Upper lobe of left lung (tissue), 6 donors: ENCODE measurements around the gene APC2. TPM values are rescaled to one million over a fixed set of nuclear protein-coding genes. Genes with fewer than 3 reads are reported as not detected.

ENCODE experiments used
- ATAC-seq, 2 donors: fragments of 200-7000 bp; cut with Tn5 transposase; one replicate each; pipeline ENCODE4 v1.9.1; 2022; ENCODE audit warnings: mild to moderate bottlenecking in 2 of 2, moderate library complexity in 2 of 2; ENCODE audit not compliant: low FRiP score in 2 of 2
- DNase-seq, 2 donors: peaks; one replicate each; pipeline ENCODE4 v3.0.0-alpha.2; 2019 to 2020
- H3K27ac ChIP-seq, 4 donors: fragments of 200-600 bp; sonication (generic); one replicate each; pipeline ENCODE4 v1.5.1; 2016 to 2019
- H3K27me3 ChIP-seq, 4 donors: fragments of 200-600 bp; sonication (generic); one replicate each; pipeline ENCODE4 v1.5.1; 2017 to 2019
- H3K36me3 ChIP-seq, 4 donors: fragments of 200-600 bp; sonication (generic); one replicate each; pipeline ENCODE4 v1.5.1; 2016 to 2019
- H3K4me1 ChIP-seq, 4 donors: fragments of 200-600 bp; sonication (generic); one replicate each; pipeline ENCODE4 v1.5.1; 2018 to 2019
- H3K4me3 ChIP-seq, 4 donors: fragments of 200-600 bp; sonication (generic); one replicate each; pipeline ENCODE4 v1.5.1; 2017 to 2019; ENCODE audit warnings: mild to moderate bottlenecking in 2 of 4, moderate library complexity in 1 of 4
- H3K9me3 ChIP-seq, 4 donors: fragments of 200-600 bp; sonication (generic); one replicate each; pipeline ENCODE4 v1.5.1; 2018 to 2019
- EP300 ChIP-seq, 4 donors: sonication (generic); formaldehyde crosslinking; IDR thresholded peaks; one replicate each; pipeline ENCODE4 v1.5.1; 2017; ENCODE audit warnings: antibody characterized with exemption in 4 of 4, control low read depth in 2 of 4
- POLR2A ChIP-seq, 4 donors: fragments of 450-650 bp; IDR thresholded peaks; one replicate each; pipeline ENCODE4 v1.5.1; 2016 to 2017; ENCODE audit warnings: antibody characterized with exemption in 4 of 4, mild to moderate bottlenecking in 2 of 4
- POLR2AphosphoS5 ChIP-seq, 2 donors: sonication (generic); formaldehyde crosslinking; IDR thresholded peaks; one replicate each; pipeline ENCODE4 v1.5.1; 2017; ENCODE audit warnings: antibody characterized with exemption in 2 of 2
- WGBS, 2 donors: methylation state at CpG; one replicate each; pipeline ENCODE4 v1.1.5; 2017 to 2018; 5-methylcytosine and 5-hydroxymethylcytosine counted together
- total RNA-seq, 6 donors: library from RNA; depleted of rRNA in 4 of 6; stranded (reverse); fragments of >200 nt in 4 of 6; gene quantifications; one replicate each; pipeline versions ENCODE4 v1.1.0 to v1.2.1, GENCODE V29; 2016 to 2021
- TF ChIP-seq, protein P1 (sequence below), 6 experiments: fragments of 450-650 bp in 4 of 6; fragments of 200-600 bp in 2 of 6; sonication (generic) in 2 of 6; IDR thresholded peaks; one replicate each; pipeline ENCODE4 v1.5.1; 2016 to 2019; ENCODE audit warnings: antibody characterized with exemption in 6 of 6
- donor health status: DM: no; HTN: no; CAD: no; lungs with moderate emphysema.
- donor health status: DM: no; HTN: yes; CAD: no; lungs with severe emphysema.

The APC2 gene
- total RNA-seq, 6 donors from 2014 or later, result 0.06 to 1.0 (median 0.11) TPM; not detected in 1

DNA sequence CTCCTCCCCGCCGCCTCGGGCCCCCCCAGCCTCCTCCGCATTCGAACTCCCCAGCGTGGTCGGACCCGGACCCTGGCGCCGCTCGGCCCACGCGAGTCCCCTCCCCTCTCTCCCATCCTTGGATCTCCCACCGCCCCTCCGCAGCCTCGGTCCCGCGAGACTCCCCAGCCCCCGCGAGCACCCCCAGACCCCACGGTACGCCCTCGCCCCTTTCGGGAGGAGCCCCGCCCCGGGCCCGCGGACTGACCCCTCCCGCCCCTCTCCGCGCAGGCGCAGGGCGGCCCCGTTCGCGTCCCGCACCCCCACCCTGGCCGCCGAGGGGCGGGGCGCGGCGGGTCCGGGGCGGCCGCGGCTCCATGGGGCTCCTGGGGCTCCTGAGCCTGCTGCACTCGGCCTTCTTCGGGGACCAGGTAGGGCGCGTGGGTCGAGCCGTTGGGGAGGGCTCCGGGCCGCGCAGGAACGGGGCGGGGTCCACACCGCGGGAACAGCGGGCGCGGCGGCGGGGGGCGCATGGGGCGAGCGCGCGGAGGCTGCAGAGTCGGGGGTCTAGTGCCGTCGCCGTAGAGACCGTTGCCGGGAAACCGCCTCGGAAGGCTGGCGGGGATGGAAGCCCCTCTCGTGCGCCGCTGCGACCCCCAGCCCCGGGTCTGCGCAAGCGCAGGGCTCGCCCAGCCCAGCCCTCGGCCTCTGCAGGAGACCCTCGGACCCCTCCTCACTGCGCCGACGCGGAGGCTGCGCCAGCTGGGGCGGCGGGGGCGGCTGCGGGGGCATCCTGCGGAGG lies 3.8 kb upstream of the APC2 start:
- DNase-seq (peak in 1 of 2 donors; percentile 87), ATAC-seq (peak in 1 of 2 donors; percentile 34)
- Histone ChIP-seq H3K27ac (no peak overlapping the region), H3K4me3 (peak overlapping the region in 3 of 4 donors; percentile 36 to 50 (median 45)), H3K36me3 (peaks cover 7 to 20% (median 15%) of the 10 kb centered on the region in 4 donors), H3K9me3 (no peaks in the 10 kb centered on the region), H3K27me3 (peaks cover 3 to 53% (median 38%) of the 10 kb centered on the region in 4 donors), H3K4me1 (peaks cover 22 to 36% (median 26%) of the 10 kb centered on the region in 4 donors)
- 8% methylated on average over 27 of the region's 99 CpGs; no CpG with 5 or more reads in 1 of the 2 donors for WGBS, 2 donors
- no peak for TF ChIP-seq POLR2A (IDR thresholded peaks at IDR 0.05)
- TF ChIP-seq, protein P1, sequence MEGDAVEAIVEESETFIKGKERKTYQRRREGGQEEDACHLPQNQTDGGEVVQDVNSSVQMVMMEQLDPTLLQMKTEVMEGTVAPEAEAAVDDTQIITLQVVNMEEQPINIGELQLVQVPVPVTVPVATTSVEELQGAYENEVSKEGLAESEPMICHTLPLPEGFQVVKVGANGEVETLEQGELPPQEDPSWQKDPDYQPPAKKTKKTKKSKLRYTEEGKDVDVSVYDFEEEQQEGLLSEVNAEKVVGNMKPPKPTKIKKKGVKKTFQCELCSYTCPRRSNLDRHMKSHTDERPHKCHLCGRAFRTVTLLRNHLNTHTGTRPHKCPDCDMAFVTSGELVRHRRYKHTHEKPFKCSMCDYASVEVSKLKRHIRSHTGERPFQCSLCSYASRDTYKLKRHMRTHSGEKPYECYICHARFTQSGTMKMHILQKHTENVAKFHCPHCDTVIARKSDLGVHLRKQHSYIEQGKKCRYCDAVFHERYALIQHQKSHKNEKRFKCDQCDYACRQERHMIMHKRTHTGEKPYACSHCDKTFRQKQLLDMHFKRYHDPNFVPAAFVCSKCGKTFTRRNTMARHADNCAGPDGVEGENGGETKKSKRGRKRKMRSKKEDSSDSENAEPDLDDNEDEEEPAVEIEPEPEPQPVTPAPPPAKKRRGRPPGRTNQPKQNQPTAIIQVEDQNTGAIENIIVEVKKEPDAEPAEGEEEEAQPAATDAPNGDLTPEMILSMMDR (IDR thresholded peaks at IDR 0.05), result no peak
- TF ChIP-seq POLR2AphosphoS5 (IDR thresholded peaks at IDR 0.05), result no peak
- no peak for TF ChIP-seq EP300 (IDR thresholded peaks at IDR 0.05)

GRCh38 chr19:1446713-1447481 lies 3.0 kb upstream of the APC2 start:
- DNase-seq (peak in 1 of 2 donors; percentile 89), ATAC-seq (no peak)
- TF ChIP-seq, protein P1 (IDR thresholded peaks at IDR 0.05), result no peak
- peak overlapping the region in 1 of 4 donors; percentile 50 for H3K4me3 ChIP-seq
- H3K27ac ChIP-seq, result no peak overlapping the region
- no peaks in the 10 kb centered on the region for H3K9me3 ChIP-seq
- H3K4me1 ChIP-seq, result peaks cover 22 to 36% (median 26%) of the 10 kb centered on the region in 4 donors
- H3K36me3 ChIP-seq, result peaks cover 0 to 12% (median 9%) of the 10 kb centered on the region in 4 donors
- 3 to 10% methylated on average over 14 to 42 of the region's 63 CpGs for WGBS, 2 donors
- peaks cover 3 to 61% (median 42%) of the 10 kb centered on the region in 4 donors for H3K27me3 ChIP-seq

DNA sequence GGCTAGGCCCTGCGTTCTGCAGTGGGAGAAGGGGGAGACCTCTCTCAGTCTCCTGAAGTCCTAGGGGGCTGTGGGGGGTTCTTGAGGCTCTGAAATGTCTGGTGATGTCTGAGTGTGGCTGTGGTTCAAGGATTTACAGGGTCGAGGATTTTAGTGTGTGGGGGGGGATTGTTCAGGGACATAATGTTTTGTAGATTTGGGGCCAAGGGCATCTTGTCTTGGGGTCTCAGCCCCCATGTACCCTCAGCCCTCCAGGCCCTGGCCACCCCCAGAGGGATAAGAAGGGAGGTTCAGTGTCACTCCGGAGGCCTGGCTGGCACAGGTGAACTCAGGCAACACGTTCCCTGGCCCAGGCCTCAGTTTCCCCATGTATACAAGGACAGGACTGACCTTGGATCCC lies 2.4 kb upstream of the APC2 start:
- no peak for DNase-seq
- no peak for ATAC-seq
- H3K36me3 ChIP-seq, result peaks cover 0 to 6% (median 4%) of the 10 kb centered on the region in 4 donors
- no peak overlapping the region for H3K27ac ChIP-seq
- 12 to 23% methylated on average over 3 to 4 of the region's 4 CpGs for WGBS, 2 donors
- no peak overlapping the region for H3K4me3 ChIP-seq
- H3K4me1 ChIP-seq, result peaks cover 22 to 36% (median 26%) of the 10 kb centered on the region in 4 donors
- H3K27me3 ChIP-seq, result peaks cover 3 to 67% (median 48%) of the 10 kb centered on the region in 4 donors
- H3K9me3 ChIP-seq, result no peaks in the 10 kb centered on the region
- no peak for TF ChIP-seq POLR2AphosphoS5 (IDR thresholded peaks at IDR 0.05)
- TF ChIP-seq POLR2A (IDR thresholded peaks at IDR 0.05), result no peak
- no peak for TF ChIP-seq EP300 (IDR thresholded peaks at IDR 0.05)
- TF ChIP-seq, protein P1 (IDR thresholded peaks at IDR 0.05), result no peak

DNA sequence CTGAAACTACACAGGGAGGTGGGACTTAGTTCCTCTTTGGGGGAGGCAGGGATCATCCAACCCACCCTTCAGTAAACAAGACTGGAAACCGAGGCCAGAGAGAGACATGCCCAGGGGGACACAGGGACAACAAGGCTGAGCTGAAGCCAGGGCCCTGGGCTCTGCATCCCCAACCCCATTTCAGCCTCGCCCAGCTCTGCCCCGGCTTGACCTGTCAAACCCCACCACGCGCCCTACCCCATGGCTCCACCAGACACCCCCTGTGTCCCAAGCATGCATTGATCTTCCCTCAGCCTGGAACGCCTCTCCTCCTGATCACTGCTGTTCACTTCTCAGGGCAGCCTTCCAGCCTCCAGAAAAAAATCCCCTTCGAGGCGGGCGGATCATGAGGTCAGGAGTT lies 2.0 kb upstream of the APC2 start:
- Histone ChIP-seq H3K27me3 (peaks cover 3 to 71% (median 51%) of the 10 kb centered on the region in 4 donors), H3K36me3 (peaks cover 0 to 2% (median under 1%) of the 10 kb centered on the region in 4 donors), H3K4me3 (no peak overlapping the region), H3K27ac (no peak overlapping the region), H3K4me1 (peaks cover 22 to 36% (median 26%) of the 10 kb centered on the region in 4 donors), H3K9me3 (no peaks in the 10 kb centered on the region)
- ATAC-seq (no peak), DNase-seq (no peak)
- 83 to 87% methylated on average over 6 to 9 of the region's 9 CpGs for WGBS, 2 donors
- TF ChIP-seq POLR2AphosphoS5 (IDR thresholded peaks at IDR 0.05), result no peak
- TF ChIP-seq POLR2A (IDR thresholded peaks at IDR 0.05), result no peak
- TF ChIP-seq, protein P1 (IDR thresholded peaks at IDR 0.05), result no peak
- TF ChIP-seq EP300 (IDR thresholded peaks at IDR 0.05), result no peak
